ENCODE measurements around the gene LRRC8C. TPM values are rescaled to one million over a fixed set of nuclear protein-coding genes. Genes with fewer than 3 reads are reported as not detected.

Gene LRRC8C
- total RNA-seq, 1 experiment from 2014 or later = 8.4 TPM

DNA sequence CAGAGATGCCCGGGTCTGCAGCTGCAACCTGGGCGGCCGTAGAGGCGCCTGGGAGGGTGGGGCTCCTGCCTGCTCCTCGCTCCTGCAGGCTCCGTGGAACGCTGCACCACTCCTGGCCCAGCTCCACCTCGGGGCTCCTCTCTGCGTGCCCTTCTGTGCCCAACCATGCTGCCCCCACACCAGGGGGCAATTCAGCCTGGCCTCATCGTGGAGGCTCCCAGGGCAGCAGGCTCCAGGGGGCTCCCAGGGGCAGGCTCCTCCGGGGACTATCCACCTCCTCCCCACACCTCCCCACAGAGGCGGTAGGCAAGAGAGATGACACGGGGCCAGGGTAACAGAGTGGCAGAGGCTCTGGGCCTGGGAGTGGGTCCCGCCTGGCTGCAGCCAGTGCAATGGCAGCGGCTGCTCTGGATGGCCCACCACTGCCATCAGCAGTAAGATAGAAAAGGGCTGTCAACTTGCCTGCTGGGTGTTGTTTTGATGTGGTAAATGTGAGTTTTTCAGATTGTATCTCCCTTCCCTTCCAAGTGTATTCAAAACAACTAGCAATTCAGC, 22.4 kb upstream of the LRRC8C start:
- H3K9me3 ChIP-seq (ENCODE audit: control insufficient read depth in 1 of 2, insufficient read depth in 1 of 2, low read depth in 1 of 2, low read length in 2 of 2) = no peaks in the 10 kb centered on the region
- H2AFZ ChIP-seq (ENCODE audit: low read depth, low read length, poor library complexity, severe bottlenecking) = no peak overlapping the region
- POLR2A ChIA-PET = no interaction called here
- RAD21 ChIA-PET (ENCODE audit: low non-redundant PET in 1 of 2, low total read pairs in 2 of 2, uncharacterized antibody in 2 of 2, unreplicated experiment in 2 of 2) = no interaction called here
- H3K4me3 ChIP-seq (replicated peaks in 1 of 2; ENCODE audit: low read depth in 1 of 2, low read length in 2 of 2) = no peak overlapping the region
- H4K20me1 ChIP-seq (ENCODE audit: insufficient read depth) = no peaks in the 10 kb centered on the region
- no peaks in the 10 kb centered on the region for H3K27me3 ChIP-seq (ENCODE audit: insufficient read depth, low read length)
- CTCF ChIA-PET = no interaction called here
- no peaks in the 10 kb centered on the region for H3K36me3 ChIP-seq (ENCODE audit: control insufficient read depth in 1 of 2, insufficient read depth in 2 of 2, low read length in 2 of 2)
- H3K4me2 ChIP-seq (ENCODE audit: low read length) = no peak overlapping the region
- H3K4me1 ChIP-seq (ENCODE audit: control insufficient read depth in 1 of 2, insufficient read depth in 2 of 2, low read length in 2 of 2) = peaks cover 7 to 8% of the 10 kb centered on the region in 2 experiments; a peak in 3 of 4 replicates
- no peak overlapping the region for H3K27ac ChIP-seq (ENCODE audit: low read depth, low read length)
- no peak for TF ChIP-seq JUND (IDR thresholded peaks at IDR 0.05)
- no peak for TF ChIP-seq POLR2AphosphoS5 (IDR thresholded peaks at IDR 0.05; ENCODE audit: low read depth, low read length)
- TF ChIP-seq POLR2A (IDR thresholded peaks at IDR 0.05; ENCODE audit: borderline replicate concordance, extremely low read depth, insufficient read depth, insufficient read length) = no peak
- TF ChIP-seq ZFX (IDR thresholded peaks at IDR 0.05) = no peak
- no peak for TF ChIP-seq TCF7L2 (IDR thresholded peaks at IDR 0.05; ENCODE audit: borderline replicate concordance, extremely low read depth, insufficient read depth, insufficient read length)
- TF ChIP-seq ELF1 (IDR thresholded peaks at IDR 0.05; ENCODE audit: borderline replicate concordance, low read depth) = no peak
- no peak for TF ChIP-seq EGR1 (IDR thresholded peaks at IDR 0.05; ENCODE audit: low read depth)
- no peak for TF ChIP-seq SRF (IDR thresholded peaks at IDR 0.05; ENCODE audit: low read depth)
- ATAC-seq (no peak), DNase-seq (ENCODE audit: low read depth, low spot score) (no peak)
- intact Hi-C loops (cut with micrococcal nuclease) = no loop called here
- no peak overlapping the region for H3K9ac ChIP-seq (ENCODE audit: low read length)
- BruUV-seq (replicated peaks) = no TSS peak
- no peaks in the 10 kb centered on the region for H3K79me2 ChIP-seq (ENCODE audit: insufficient read depth, low read length)
- no peaks in the 10 kb centered on the region for H3K9me2 ChIP-seq (ENCODE audit: insufficient read depth)

DNA sequence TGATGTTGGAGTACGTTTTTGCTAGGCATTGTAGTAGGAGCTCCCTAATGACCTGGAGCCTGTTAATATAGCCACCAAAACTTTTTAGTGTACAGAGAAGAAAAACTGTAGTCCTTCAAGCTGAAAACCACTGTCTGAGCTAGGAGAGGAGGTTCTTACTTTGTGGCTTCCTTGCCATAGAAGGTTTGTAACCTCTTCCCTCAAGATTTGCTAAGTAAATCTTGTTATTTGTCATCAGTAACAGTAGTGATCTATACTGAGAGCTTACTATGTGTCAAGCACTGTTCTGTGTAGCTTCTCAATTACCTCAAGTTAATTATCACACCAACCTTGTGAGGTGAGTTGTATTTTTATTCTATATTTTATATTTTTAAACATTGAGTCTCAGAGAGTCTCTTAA, 21.2 kb upstream of the LRRC8C start:
- BruUV-seq (replicated peaks) = no TSS peak
- CTCF ChIA-PET = no interaction called here
- ATAC-seq (no peak), DNase-seq (ENCODE audit: low read depth, low spot score) (no peak)
- no peaks in the 10 kb centered on the region; a peak in 1 of 4 replicates for H3K4me1 ChIP-seq (ENCODE audit: control insufficient read depth in 1 of 2, insufficient read depth in 2 of 2, low read length in 2 of 2)
- H3K36me3 ChIP-seq (ENCODE audit: control insufficient read depth in 1 of 2, insufficient read depth in 2 of 2, low read length in 2 of 2) = no peaks in the 10 kb centered on the region
- H3K9me2 ChIP-seq (ENCODE audit: insufficient read depth) = no peaks in the 10 kb centered on the region
- intact Hi-C loops (cut with micrococcal nuclease) = no loop called here
- no peaks in the 10 kb centered on the region for H3K79me2 ChIP-seq (ENCODE audit: insufficient read depth, low read length)
- H3K4me2 ChIP-seq (ENCODE audit: low read length) = no peak overlapping the region
- H2AFZ ChIP-seq (ENCODE audit: low read depth, low read length, poor library complexity, severe bottlenecking) = no peak overlapping the region
- no peaks in the 10 kb centered on the region for H4K20me1 ChIP-seq (ENCODE audit: insufficient read depth)
- no peak overlapping the region for H3K27ac ChIP-seq (ENCODE audit: low read depth, low read length)
- no peak overlapping the region for H3K9ac ChIP-seq (ENCODE audit: low read length)
- H3K27me3 ChIP-seq (ENCODE audit: insufficient read depth, low read length) = no peaks in the 10 kb centered on the region
- no peak overlapping the region for H3K4me3 ChIP-seq (replicated peaks in 1 of 2; ENCODE audit: low read depth in 1 of 2, low read length in 2 of 2)
- POLR2A ChIA-PET = no interaction called here
- RAD21 ChIA-PET (ENCODE audit: low non-redundant PET in 1 of 2, low total read pairs in 2 of 2, uncharacterized antibody in 2 of 2, unreplicated experiment in 2 of 2) = no interaction called here
- no peaks in the 10 kb centered on the region for H3K9me3 ChIP-seq (ENCODE audit: control insufficient read depth in 1 of 2, insufficient read depth in 1 of 2, low read depth in 1 of 2, low read length in 2 of 2)
- TF ChIP-seq ZNF274 (IDR thresholded peaks at IDR 0.05; ENCODE audit: low read depth, low read length) = no peak
- TF ChIP-seq CEBPB (IDR thresholded peaks at IDR 0.05; ENCODE audit: low read depth) = no peak
- TF ChIP-seq, protein P1, sequence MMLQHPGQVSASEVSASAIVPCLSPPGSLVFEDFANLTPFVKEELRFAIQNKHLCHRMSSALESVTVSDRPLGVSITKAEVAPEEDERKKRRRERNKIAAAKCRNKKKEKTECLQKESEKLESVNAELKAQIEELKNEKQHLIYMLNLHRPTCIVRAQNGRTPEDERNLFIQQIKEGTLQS (IDR thresholded peaks at IDR 0.05) = no peak
- no peak for TF ChIP-seq EGR1 (IDR thresholded peaks at IDR 0.05; ENCODE audit: low read depth)
- TF ChIP-seq, protein P2, sequence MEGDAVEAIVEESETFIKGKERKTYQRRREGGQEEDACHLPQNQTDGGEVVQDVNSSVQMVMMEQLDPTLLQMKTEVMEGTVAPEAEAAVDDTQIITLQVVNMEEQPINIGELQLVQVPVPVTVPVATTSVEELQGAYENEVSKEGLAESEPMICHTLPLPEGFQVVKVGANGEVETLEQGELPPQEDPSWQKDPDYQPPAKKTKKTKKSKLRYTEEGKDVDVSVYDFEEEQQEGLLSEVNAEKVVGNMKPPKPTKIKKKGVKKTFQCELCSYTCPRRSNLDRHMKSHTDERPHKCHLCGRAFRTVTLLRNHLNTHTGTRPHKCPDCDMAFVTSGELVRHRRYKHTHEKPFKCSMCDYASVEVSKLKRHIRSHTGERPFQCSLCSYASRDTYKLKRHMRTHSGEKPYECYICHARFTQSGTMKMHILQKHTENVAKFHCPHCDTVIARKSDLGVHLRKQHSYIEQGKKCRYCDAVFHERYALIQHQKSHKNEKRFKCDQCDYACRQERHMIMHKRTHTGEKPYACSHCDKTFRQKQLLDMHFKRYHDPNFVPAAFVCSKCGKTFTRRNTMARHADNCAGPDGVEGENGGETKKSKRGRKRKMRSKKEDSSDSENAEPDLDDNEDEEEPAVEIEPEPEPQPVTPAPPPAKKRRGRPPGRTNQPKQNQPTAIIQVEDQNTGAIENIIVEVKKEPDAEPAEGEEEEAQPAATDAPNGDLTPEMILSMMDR (IDR thresholded peaks at IDR 0.05 in 2 of 3, conservative IDR thresholded peaks at IDR 0.05 in 1 of 3; ENCODE audit: borderline replicate concordance in 1 of 3, insufficient read depth in 1 of 3, low read depth in 2 of 3, low read length in 2 of 3) = no peak
- TF ChIP-seq TCF7L2 (IDR thresholded peaks at IDR 0.05; ENCODE audit: borderline replicate concordance, extremely low read depth, insufficient read depth, insufficient read length) = no peak
- TF ChIP-seq POLR2AphosphoS5 (IDR thresholded peaks at IDR 0.05; ENCODE audit: low read depth, low read length) = no peak
- no peak for TF ChIP-seq YY1 (IDR thresholded peaks at IDR 0.05; ENCODE audit: extremely low read depth, insufficient replicate concordance, low read depth, low read length)
- no peak for TF ChIP-seq ELF1 (IDR thresholded peaks at IDR 0.05; ENCODE audit: borderline replicate concordance, low read depth)
- TF ChIP-seq POLR2A (IDR thresholded peaks at IDR 0.05; ENCODE audit: borderline replicate concordance, extremely low read depth, insufficient read depth, insufficient read length) = no peak
- TF ChIP-seq FOSL1 (IDR thresholded peaks at IDR 0.05; ENCODE audit: low read depth) = no peak
- no peak for TF ChIP-seq SP1 (IDR thresholded peaks at IDR 0.05; ENCODE audit: low read depth)
- TF ChIP-seq RAD21 (IDR thresholded peaks at IDR 0.05; ENCODE audit: low read depth) = no peak
- TF ChIP-seq EZH2phosphoT487 (IDR thresholded peaks at IDR 0.05; ENCODE audit: borderline replicate concordance) = no peak
- TF ChIP-seq, protein P3, sequence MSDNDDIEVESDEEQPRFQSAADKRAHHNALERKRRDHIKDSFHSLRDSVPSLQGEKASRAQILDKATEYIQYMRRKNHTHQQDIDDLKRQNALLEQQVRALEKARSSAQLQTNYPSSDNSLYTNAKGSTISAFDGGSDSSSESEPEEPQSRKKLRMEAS (IDR thresholded peaks at IDR 0.05) = no peak

Data from HCT116 (cell line).